Calu3 (cell line): ENCODE measurements around the gene ZNF407. TPM values are rescaled to one million over a fixed set of nuclear protein-coding genes. Genes with fewer than 3 reads are reported as not detected.

Source experiments
- BruUV-seq: library from RNA; stranded (reverse); fragments of 400-500 nt; replicated peaks from 2 replicates; lab custom pipeline; 2021; lab: Mats Ljungman, UMichigan
- CTCF ChIA-PET: fragments of 300-600 bp; sonication (Branson Sonifier 250); formaldehyde crosslinking; loops from one replicate; lab custom pipeline; 2022; ENCODE audit warnings: antibody characterized with exemption; lab: Charles Lee
- DNase-seq: peaks from one replicate; pipeline ENCODE4 v3.0.0; 2022
- H3K27ac Mint-ChIP-seq: one replicate; pipeline ENCODE4 v1.8.0; 2022; ENCODE audit warnings: mixed read lengths; ENCODE audit not compliant: unreplicated experiment
- H3K27me3 Mint-ChIP-seq: one replicate; pipeline ENCODE4 v1.8.0; 2022; ENCODE audit warnings: mixed read lengths; ENCODE audit not compliant: unreplicated experiment
- H3K36me3 Mint-ChIP-seq: one replicate; pipeline ENCODE4 v1.8.0; 2022; ENCODE audit warnings: mild to moderate bottlenecking, moderate library complexity, mixed read lengths; ENCODE audit not compliant: insufficient read depth, unreplicated experiment
- H3K4me1 Mint-ChIP-seq: one replicate; pipeline ENCODE4 v1.8.0; 2022; ENCODE audit warnings: mild to moderate bottlenecking, low read depth, mixed read lengths; ENCODE audit not compliant: unreplicated experiment
- H3K4me3 Mint-ChIP-seq: one replicate; pipeline ENCODE4 v1.8.0; 2022; ENCODE audit warnings: mild to moderate bottlenecking, low read depth, moderate library complexity, mixed read lengths; ENCODE audit not compliant: unreplicated experiment
- H3K9me3 Mint-ChIP-seq: one replicate; pipeline ENCODE4 v1.8.0; 2022; ENCODE audit warnings: low read depth, mixed read lengths; ENCODE audit not compliant: unreplicated experiment
- intact Hi-C: fragments of 100-400 bp; cut with micrococcal nuclease; formaldehyde crosslinking; loops from one replicate; pipeline ENCODE4 v1.10.0; 2022; ENCODE audit not compliant: unreplicated experiment
- total RNA-seq: library from RNA; stranded (reverse); gene quantifications from 2 replicates; pipeline ENCODE4 v1.2.3, GENCODE V29; 2022
- TF ChIP-seq, protein P1 (sequence below): fragments of 200-600 bp; IDR thresholded peaks from one replicate; pipeline ENCODE4 v1.8.0; 2022; ENCODE audit warnings: antibody characterized with exemption; ENCODE audit not compliant: unreplicated experiment

Gene ZNF407
- total RNA-seq, 1 experiment from 2014 or later: 17.4 TPM

DNA sequence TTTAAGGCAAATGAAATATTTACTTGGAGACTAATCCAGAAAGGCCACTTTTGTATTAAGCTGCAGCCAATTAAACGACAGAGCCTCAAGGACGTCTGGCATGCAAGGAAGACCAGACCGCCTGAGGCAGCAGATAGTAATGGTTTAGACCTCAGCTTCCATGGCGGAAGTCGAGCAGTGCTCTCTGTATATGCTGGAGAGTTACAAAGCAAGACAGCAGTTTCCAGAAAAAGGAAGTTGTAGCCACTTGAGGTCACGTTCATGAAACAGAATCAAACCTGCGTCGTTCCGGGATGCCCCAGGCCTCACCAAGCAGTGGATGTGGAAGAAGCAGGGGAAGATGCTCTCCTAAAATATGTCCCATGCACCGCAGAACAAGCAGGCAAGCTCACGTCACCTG lies 469.3 kb downstream of the ZNF407 start:
- Mint-ChIP-seq H3K27me3 (no peaks in the 10 kb centered on the region), H3K4me3 (no peak overlapping the region), H3K9me3 (no peaks in the 10 kb centered on the region), H3K27ac (no peak overlapping the region), H3K36me3 (peaks cover 5% of the 10 kb centered on the region), H3K4me1 (peaks cover 16% of the 10 kb centered on the region)
- BruUV-seq: no TSS peak
- TF ChIP-seq, protein P1, sequence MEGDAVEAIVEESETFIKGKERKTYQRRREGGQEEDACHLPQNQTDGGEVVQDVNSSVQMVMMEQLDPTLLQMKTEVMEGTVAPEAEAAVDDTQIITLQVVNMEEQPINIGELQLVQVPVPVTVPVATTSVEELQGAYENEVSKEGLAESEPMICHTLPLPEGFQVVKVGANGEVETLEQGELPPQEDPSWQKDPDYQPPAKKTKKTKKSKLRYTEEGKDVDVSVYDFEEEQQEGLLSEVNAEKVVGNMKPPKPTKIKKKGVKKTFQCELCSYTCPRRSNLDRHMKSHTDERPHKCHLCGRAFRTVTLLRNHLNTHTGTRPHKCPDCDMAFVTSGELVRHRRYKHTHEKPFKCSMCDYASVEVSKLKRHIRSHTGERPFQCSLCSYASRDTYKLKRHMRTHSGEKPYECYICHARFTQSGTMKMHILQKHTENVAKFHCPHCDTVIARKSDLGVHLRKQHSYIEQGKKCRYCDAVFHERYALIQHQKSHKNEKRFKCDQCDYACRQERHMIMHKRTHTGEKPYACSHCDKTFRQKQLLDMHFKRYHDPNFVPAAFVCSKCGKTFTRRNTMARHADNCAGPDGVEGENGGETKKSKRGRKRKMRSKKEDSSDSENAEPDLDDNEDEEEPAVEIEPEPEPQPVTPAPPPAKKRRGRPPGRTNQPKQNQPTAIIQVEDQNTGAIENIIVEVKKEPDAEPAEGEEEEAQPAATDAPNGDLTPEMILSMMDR: no peak
- intact Hi-C loops: no loop called here
- CTCF ChIA-PET: no interaction called here
- DNase-seq: no peak

DNA sequence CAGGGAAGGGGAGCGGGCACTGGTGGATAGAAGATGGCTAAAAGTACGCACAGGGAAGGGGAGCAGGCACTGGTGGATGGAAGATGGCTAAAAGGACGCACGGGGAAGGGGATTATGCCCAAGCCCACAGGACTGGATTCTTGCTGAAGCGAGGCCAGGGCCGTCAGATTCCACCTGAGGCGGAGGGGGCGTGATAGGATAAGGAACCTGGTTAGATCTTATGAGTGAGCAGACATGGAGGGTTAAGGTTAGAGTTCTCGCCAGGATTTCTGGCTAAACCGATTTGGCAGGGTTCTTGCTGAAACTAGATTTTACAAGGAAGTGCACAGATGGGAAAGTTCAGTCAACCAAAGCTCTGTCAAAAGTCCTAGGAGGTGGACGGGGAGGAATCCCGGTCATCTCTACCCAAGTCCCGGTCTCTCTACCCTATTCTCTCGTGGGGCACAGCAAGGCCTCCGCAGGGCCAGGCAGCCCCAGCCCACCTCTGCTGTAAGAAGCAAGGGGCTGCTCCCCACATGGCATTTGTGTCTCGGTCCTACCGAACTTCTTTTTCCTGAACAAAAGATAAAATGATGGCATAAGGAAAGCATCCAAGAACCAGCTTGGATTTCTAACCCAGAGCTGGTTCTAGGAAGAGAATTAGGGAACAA lies 470.5 kb downstream of the ZNF407 start:
- CTCF ChIA-PET: no interaction called here
- H3K9me3 Mint-ChIP-seq: no peaks in the 10 kb centered on the region
- intact Hi-C loops: no loop called here

GRCh38 chr18:75068682-75069435 lies 471.2 kb downstream of the ZNF407 start:
- Mint-ChIP-seq H3K36me3 (peaks cover 5% of the 10 kb centered on the region), H3K27ac (no peak overlapping the region), H3K9me3 (no peaks in the 10 kb centered on the region), H3K27me3 (no peaks in the 10 kb centered on the region), H3K4me3 (no peak overlapping the region), H3K4me1 (peaks cover 16% of the 10 kb centered on the region)
- TF ChIP-seq, protein P1: no peak
- CTCF ChIA-PET: no interaction called here
- no TSS peak for BruUV-seq
- intact Hi-C loops: no loop called here
- no peak for DNase-seq

More for the DNA sequence above, 470.5 kb downstream of the ZNF407 start:
- TF ChIP-seq, protein P1: no peak
- Mint-ChIP-seq H3K27me3 (no peaks in the 10 kb centered on the region), H3K4me1 (peaks cover 16% of the 10 kb centered on the region), H3K36me3 (peaks cover 5% of the 10 kb centered on the region), H3K27ac (no peak overlapping the region), H3K4me3 (no peak overlapping the region)
- no TSS peak for BruUV-seq
- DNase-seq: no peak

- no peaks in the 10 kb centered on the region for H3K9me3 Mint-ChIP-seq
- no peaks in the 10 kb centered on the region for H3K27me3 Mint-ChIP-seq
- BruUV-seq: no TSS peak
- H3K27ac Mint-ChIP-seq: peak overlapping the region; percentile 35
- CTCF ChIA-PET: no interaction called here
- DNase-seq: no peak
- intact Hi-C loops: no loop called here
- H3K4me3 Mint-ChIP-seq: peak overlapping the region; percentile 41
- H3K4me1 Mint-ChIP-seq: peaks cover 16% of the 10 kb centered on the region
- H3K36me3 Mint-ChIP-seq: peaks cover 5% of the 10 kb centered on the region
- TF ChIP-seq, protein P1: no peak
Measured at GRCh38 chr18:75070235-75070624, 472.6 kb downstream of the ZNF407 start.
